Measurements from ENCODE around the gene ZNF678.
"Not testable (repeated sequence)": the region's sequence is repeated elsewhere in the genome, so short reads cannot be mapped to it uniquely, and the experiment has no call there.

The ZNF678 gene

GRCh38 chr1:227556288-227556687 is 7.1 kb upstream of the ZNF678 start:
- no peak for DNase-seq

- DNase-seq = no peak
These were observed 5.2 kb upstream of the ZNF678 start for GRCh38 chr1:227557962-227558725.

DNA sequence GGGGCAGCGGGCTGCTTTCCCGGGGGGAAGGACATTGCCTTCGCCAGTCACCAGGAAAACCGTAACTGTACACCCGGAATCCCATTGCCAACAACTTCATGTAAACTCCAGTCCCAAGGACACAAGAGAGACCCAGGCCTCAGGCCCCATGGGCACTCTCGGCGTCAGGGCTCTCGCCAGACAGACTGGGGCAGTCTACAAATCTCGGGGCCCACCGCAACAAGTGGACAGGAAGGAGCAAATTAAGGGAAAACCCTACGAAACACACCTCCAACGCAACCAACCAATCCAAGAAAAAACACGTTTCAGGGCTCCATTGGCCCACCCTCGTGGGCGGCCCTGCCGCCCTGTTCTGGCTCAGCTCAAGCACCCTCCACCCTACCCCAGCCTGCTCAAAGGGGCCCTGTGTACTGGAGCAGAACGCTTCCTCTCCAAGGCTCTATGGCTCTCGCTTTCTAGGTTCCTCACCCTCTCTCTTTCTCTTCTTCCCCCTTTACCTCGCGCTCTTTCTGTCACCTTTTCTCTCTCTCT is 4.6 kb upstream of the ZNF678 start:
- DNase-seq = no peak

- DNase-seq = no peak
These were observed 3.9 kb upstream of the ZNF678 start for GRCh38 chr1:227559499-227559898.

GRCh38 chr1:227559926-227560325 is 3.4 kb upstream of the ZNF678 start:
- DNase-seq = no peak

DNA sequence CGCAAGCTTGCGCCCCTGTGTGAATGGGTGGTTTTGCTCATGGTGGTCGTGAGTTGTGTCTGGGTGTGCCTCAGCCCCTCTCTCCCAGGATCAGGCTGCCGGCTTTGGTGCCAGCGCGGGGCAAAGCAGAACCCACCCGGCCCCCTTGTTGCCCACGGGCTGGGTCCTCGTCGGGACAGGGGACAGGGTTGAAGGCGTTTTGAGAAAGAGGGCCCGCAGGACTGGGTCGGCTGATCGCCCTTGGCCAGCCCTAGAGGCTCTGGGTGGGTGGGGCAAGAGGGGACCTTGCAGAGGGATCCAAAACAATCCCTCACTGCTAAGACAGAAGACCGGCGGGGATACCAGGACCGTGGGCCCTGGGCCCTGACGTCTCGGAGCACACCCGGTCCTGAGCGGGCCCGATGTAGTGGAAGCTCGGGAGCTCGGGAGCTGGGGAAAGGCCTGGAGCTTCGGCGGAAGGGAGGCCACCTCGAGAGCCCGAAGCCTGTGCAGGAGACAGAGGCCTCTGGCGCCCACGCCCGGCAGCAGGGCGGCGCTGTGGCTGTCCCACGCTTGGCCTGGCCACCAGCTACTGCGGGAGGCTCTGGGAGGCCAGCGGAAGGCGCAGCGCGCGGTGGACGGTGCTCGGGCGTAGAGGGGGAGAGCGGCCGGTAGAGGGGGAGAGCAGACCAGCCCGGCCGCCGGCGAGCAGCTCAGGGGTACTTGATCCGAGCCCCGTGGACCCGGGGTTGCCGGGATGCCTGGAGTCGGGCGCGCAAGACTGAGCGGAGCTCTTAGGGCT is 2.8 kb upstream of the ZNF678 start:
- no peak for DNase-seq

- no peak for DNase-seq
These were observed 2.0 kb upstream of the ZNF678 start for GRCh38 chr1:227561241-227561907.

- DNase-seq = no peak
These were observed 1.3 kb upstream of the ZNF678 start for GRCh38 chr1:227562037-227562436.

GRCh38 chr1:227562933-227563323 is 428 bp upstream of the ZNF678 start:
- DNase-seq = no peak

GRCh38 chr1:227567256-227567655 is 3.9 kb downstream of the ZNF678 start:
- DNase-seq = no peak

GRCh38 chr1:227568593-227568992 is 5.2 kb downstream of the ZNF678 start:
- DNase-seq = peak in 1 of 2 donors; percentile 8

DNA sequence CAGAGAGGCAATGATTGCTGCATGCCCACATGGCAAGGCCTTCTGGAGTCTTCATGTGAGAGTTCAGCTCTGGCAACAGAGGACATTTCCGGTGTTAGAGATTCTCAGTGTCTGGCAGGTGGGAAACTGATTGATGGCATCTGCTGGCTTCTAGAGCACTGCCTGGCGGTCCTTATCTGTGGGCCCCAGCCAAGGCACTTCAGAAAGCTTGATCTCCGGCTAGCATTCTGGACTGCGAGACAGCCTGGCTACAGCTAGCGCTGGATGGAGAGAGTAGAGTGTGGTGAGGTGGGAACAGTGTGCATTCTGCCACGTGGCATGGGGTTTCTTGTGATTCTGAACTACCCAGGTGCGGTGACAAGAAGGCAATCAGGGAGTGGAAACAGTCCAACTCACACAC is 9.4 kb downstream of the ZNF678 start:
- DNase-seq = no peak

DNA sequence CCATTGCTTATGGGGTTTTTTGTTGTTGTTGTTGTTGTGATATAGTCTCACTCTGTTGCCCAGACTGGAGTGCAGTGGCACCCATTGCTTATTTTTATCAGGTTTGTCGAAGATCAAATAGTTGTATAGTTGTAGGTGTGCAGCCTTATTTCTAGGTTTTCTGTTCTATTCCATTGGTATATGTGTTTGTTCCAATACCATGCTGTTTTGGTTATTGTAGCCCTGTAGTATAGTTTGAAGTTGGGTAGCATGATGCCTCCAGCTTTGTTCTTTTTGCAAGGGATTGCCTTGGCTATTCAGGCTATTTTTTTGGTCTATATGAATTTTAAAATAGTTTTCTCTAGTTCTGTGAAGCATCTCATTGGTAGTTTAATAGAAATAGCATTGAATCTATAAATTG is 11.6 kb downstream of the ZNF678 start:
- DNase-seq = no peak

DNA sequence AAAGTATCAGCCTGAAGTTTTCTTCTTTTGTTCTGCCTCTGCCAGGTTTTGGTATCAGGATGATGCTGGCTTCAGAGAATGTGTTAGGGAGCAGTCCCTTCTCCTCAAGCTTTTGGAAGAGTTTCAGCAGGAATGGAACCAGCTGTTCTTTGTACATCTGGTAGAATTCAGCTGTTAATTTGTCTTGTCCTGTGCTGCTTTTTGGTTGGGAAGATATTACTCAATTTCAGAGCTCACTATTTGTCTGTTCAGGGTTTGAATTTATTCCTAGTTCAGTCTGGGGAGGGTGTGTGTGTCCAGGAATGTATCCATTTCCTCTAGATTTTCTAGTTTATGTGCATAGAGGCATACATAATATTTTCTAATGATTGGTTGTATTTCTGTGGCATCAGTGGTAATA is 12.8 kb downstream of the ZNF678 start:
- no peak for DNase-seq

DNA sequence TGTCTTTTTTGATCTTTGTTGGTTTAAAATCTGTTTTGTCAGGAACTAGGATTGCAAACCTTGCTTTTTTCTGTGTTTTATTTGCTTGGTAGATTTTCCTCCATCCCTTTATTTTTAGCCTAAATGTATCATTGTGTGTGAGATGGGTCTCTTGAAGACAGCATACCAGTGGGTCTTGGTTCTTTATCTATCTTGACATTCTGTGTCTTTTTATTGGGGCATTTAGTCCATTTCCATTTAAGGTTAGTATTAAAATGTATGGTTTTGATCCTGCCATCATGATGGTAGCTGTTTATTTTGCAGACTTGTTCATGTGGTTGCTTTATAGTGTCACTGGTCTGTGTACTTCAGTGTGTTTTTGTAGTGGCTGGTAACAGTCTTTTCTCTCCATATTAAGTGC is 14.1 kb downstream of the ZNF678 start:
- DNase-seq = no peak

- no peak for DNase-seq
These were observed 20.0 kb downstream of the ZNF678 start for GRCh38 chr1:227583354-227583753.

GRCh38 chr1:227586733-227587132 is 23.4 kb downstream of the ZNF678 start:
- DNase-seq = no peak

- DNase-seq = no peak
These were observed 24.6 kb downstream of the ZNF678 start for GRCh38 chr1:227587968-227588367.

GRCh38 chr1:227588769-227589168 is 25.4 kb downstream of the ZNF678 start:
- DNase-seq = not testable (repeated sequence)

- not testable (repeated sequence) for DNase-seq
These were observed 26.4 kb downstream of the ZNF678 start for GRCh38 chr1:227589777-227590176.

- DNase-seq = not testable (repeated sequence)
These were observed 32.9 kb downstream of the ZNF678 start for GRCh38 chr1:227596222-227596621.

GRCh38 chr1:227603327-227603726 is 40.0 kb downstream of the ZNF678 start:
- DNase-seq = no peak

- no peak for DNase-seq
These were observed 41.1 kb downstream of the ZNF678 start for GRCh38 chr1:227604446-227604845.

DNA sequence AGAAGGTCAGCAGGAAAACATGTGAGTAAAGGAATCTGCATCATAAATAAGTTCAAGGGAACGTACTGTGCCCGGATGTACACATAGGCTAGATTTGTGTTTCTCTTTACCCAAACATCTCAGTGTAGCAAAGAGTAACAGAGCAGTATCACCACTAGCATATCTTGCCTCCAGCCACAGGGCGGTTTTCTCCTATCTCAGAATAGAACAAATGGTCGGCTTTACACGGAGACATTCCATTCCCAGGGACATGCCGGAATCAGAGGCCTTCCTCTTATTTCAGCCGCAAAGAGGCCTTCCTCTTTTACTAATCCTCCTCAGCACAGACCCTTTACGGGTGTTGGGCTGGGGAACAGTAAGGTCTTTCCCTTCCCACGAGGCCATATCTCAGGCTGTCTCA is 42.9 kb downstream of the ZNF678 start:
- DNase-seq = not testable (repeated sequence)

Measured in inflammatory macrophage treated with lipopolysaccharide for 1 hour (primary cell).